Tibial nerve (tissue), 4 donors: ENCODE measurements around the gene C1GALT1C1L. TPM values are rescaled to one million over a fixed set of nuclear protein-coding genes. Genes with fewer than 3 reads are reported as not detected.
"Not testable (repeated sequence)": the region's sequence is repeated elsewhere in the genome, so short reads cannot be mapped to it uniquely, and the experiment has no call there.

Source experiments
- DNase-seq, 2 donors: peaks; one replicate each; pipeline ENCODE4 v3.0.0-alpha.2; 2019; ENCODE audit warnings: low spot score in 2 of 2
- H3K27ac ChIP-seq, 4 donors: fragments of 200-600 bp; sonication (generic) in 3 of 4; one replicate each; pipeline ENCODE4 v1.5.1; 2017 to 2019; ENCODE audit warnings: mild to moderate bottlenecking in 1 of 4
- H3K27me3 ChIP-seq, 2 donors: fragments of 200-600 bp; sonication (generic) in 1 of 2; one replicate each; pipeline versions ENCODE4 v1.5.1 to v1.6.0; 2017 to 2019
- H3K36me3 ChIP-seq, 3 donors: fragments of 200-600 bp; sonication (generic); one replicate each; pipeline ENCODE4 v1.5.1; 2018 to 2019
- H3K4me1 ChIP-seq, 4 donors: fragments of 200-600 bp; sonication (generic) in 3 of 4; one replicate each; pipeline ENCODE4 v1.5.1; 2017 to 2019
- H3K4me3 ChIP-seq, 4 donors: fragments of 200-600 bp; sonication (generic) in 3 of 4; one replicate each; pipeline ENCODE4 v1.5.1; 2017 to 2019; ENCODE audit warnings: mild to moderate bottlenecking in 1 of 4, moderate library complexity in 1 of 4
- H3K9me3 ChIP-seq, 4 donors: fragments of 200-600 bp; sonication (generic) in 3 of 4; one replicate each; pipeline ENCODE4 v1.5.1; 2017 to 2019
- CTCF ChIP-seq, 5 experiments: fragments of 200-600 bp in 3 of 5; fragments of 450-650 bp in 2 of 5; sonication (generic) in 3 of 5; IDR thresholded peaks; one replicate each; pipeline ENCODE4 v1.5.1; 2016 to 2019; ENCODE audit warnings: antibody characterized with exemption in 5 of 5, mild to moderate bottlenecking in 3 of 5, moderate library complexity in 2 of 5
- EP300 ChIP-seq, 2 donors: sonication (generic); formaldehyde crosslinking; IDR thresholded peaks; one replicate each; pipeline ENCODE4 v1.6.1; 2017; ENCODE audit warnings: antibody characterized with exemption in 2 of 2, mild to moderate bottlenecking in 1 of 2
- POLR2A ChIP-seq, 2 donors: fragments of 450-650 bp; IDR thresholded peaks; one replicate each; pipeline ENCODE4 v1.6.1; 2017; ENCODE audit warnings: antibody characterized with exemption in 2 of 2, mild to moderate bottlenecking in 2 of 2, moderate library complexity in 2 of 2
- WGBS, 2 donors: methylation state at CpG; one replicate each; pipeline ENCODE4 v1.1.5; 2018; 5-methylcytosine and 5-hydroxymethylcytosine counted together
- total RNA-seq, 4 donors: library from RNA; depleted of rRNA; stranded (reverse); fragments of >200 nt; gene quantifications; one replicate each; pipeline ENCODE4 v1.1.0, GENCODE V29; 2016

Gene C1GALT1C1L
- total RNA-seq, 4 donors from 2014 or later, result 0.42 to 0.98 (median 0.87) TPM; not detected in 1

GRCh38 chr2:43689999-43690398 lies 13.8 kb upstream of the C1GALT1C1L start:
- no peak overlapping the region for H3K27ac ChIP-seq
- H3K4me3 ChIP-seq, result no peak overlapping the region
- DNase-seq, result no peak
- WGBS, 2 donors, result 64 to 77% methylated on average over 2 of the region's 2 CpGs
- no peaks in the 10 kb centered on the region for H3K4me1 ChIP-seq
- no peaks in the 10 kb centered on the region for H3K27me3 ChIP-seq
- no peak for TF ChIP-seq POLR2A (IDR thresholded peaks at IDR 0.05)
- no peaks in the 10 kb centered on the region for H3K9me3 ChIP-seq
- no peaks in the 10 kb centered on the region for H3K36me3 ChIP-seq

- Histone ChIP-seq H3K9me3 (no peaks in the 10 kb centered on the region), H3K27ac (no peak overlapping the region), H3K4me1 (no peaks in the 10 kb centered on the region), H3K27me3 (no peaks in the 10 kb centered on the region), H3K4me3 (no peak overlapping the region), H3K36me3 (no peaks in the 10 kb centered on the region)
- 52 to 66% methylated on average over 5 of the region's 5 CpGs for WGBS, 2 donors
- TF ChIP-seq CTCF (IDR thresholded peaks at IDR 0.05) (no peak), EP300 (IDR thresholded peaks at IDR 0.05) (no peak), POLR2A (IDR thresholded peaks at IDR 0.05) (no peak)
- DNase-seq, result no peak
Observed at GRCh38 chr2:43685357-43685756, 9.1 kb upstream of the C1GALT1C1L start.

- H3K9me3 ChIP-seq, H3K4me3 ChIP-seq, H3K27ac ChIP-seq, H3K4me1 ChIP-seq, H3K36me3 ChIP-seq, DNase-seq, H3K27me3 ChIP-seq: not testable (repeated sequence)
- 92 to 97% methylated on average over 14 to 28 of the region's 32 CpGs for WGBS, 2 donors
Observed at GRCh38 chr2:43677783-43678182, 1.6 kb upstream of the C1GALT1C1L start.

GRCh38 chr2:43675646-43676321 lies 445 bp downstream of the C1GALT1C1L start:
- H3K36me3 ChIP-seq, result no peaks in the 10 kb centered on the region
- H3K9me3 ChIP-seq, result peaks cover 0 to 3% (median 1%) of the 10 kb centered on the region in 4 donors
- peak overlapping the region; percentile 36 to 63 (median 48) for H3K4me3 ChIP-seq
- peaks cover 0 to 3% of the 10 kb centered on the region in 2 donors for H3K27me3 ChIP-seq
- no peak for DNase-seq
- TF ChIP-seq CTCF (IDR thresholded peaks at IDR 0.05), result no peak
- TF ChIP-seq EP300 (IDR thresholded peaks at IDR 0.05), result no peak
- TF ChIP-seq POLR2A (IDR thresholded peaks at IDR 0.05), result no peak
- peak overlapping the region in 1 of 4 donors; percentile 67 for H3K27ac ChIP-seq
- H3K4me1 ChIP-seq, result peaks cover 0 to 4% (median 0%) of the 10 kb centered on the region in 4 donors
- 61% methylated on average over 14 of the region's 14 CpGs for WGBS, 2 donors

GRCh38 chr2:43657241-43657640 lies 19.0 kb downstream of the C1GALT1C1L start:
- DNase-seq, result no peak
- H3K27me3 ChIP-seq, result no peaks in the 10 kb centered on the region
- H3K9me3 ChIP-seq, result peaks cover 0 to 4% (median 0%) of the 10 kb centered on the region in 4 donors
- TF ChIP-seq CTCF (IDR thresholded peaks at IDR 0.05) (no peak), EP300 (IDR thresholded peaks at IDR 0.05) (no peak)
- no peak overlapping the region for H3K4me3 ChIP-seq
- H3K36me3 ChIP-seq, result peaks cover 0 to 3% (median 0%) of the 10 kb centered on the region in 3 donors
- 81 to 100% methylated on average over 3 of the region's 3 CpGs for WGBS, 2 donors
- no peaks in the 10 kb centered on the region for H3K4me1 ChIP-seq
- no peak overlapping the region for H3K27ac ChIP-seq

GRCh38 chr2:43653506-43653905 lies 22.7 kb downstream of the C1GALT1C1L start:
- Histone ChIP-seq H3K4me1 (peaks cover 0 to 11% (median 0%) of the 10 kb centered on the region in 4 donors), H3K36me3 (peaks cover 0 to 2% (median 0%) of the 10 kb centered on the region in 3 donors), H3K4me3 (no peak overlapping the region), H3K27me3 (no peaks in the 10 kb centered on the region), H3K27ac (no peak overlapping the region), H3K9me3 (peaks cover 0 to 3% (median 0%) of the 10 kb centered on the region in 4 donors)
- WGBS, 2 donors, result 68 to 79% methylated on average over 2 of the region's 2 CpGs
- TF ChIP-seq POLR2A (IDR thresholded peaks at IDR 0.05) (no peak), EP300 (IDR thresholded peaks at IDR 0.05) (no peak), CTCF (IDR thresholded peaks at IDR 0.05) (no peak)
- DNase-seq, result no peak
